NCI-H1694 treated with DMSO at 0.1 percent for 48 hours (cell line): ENCODE results near the gene PPP1R14C.

Source experiments
- DNase-seq: peaks from one replicate; lab custom pipeline; 2025; lab: John Stamatoyannopoulos, UW

The PPP1R14C gene

GRCh38 chr6:150249261-150249660 lies 106.4 kb downstream of the PPP1R14C start:
- no peak for DNase-seq

GRCh38 chr6:150250826-150251225 lies 108.0 kb downstream of the PPP1R14C start:
- DNase-seq, result no peak

GRCh38 chr6:150251566-150252186 lies 108.8 kb downstream of the PPP1R14C start:
- DNase-seq, result no peak

GRCh38 chr6:150252714-150253444 lies 110.0 kb downstream of the PPP1R14C start:
- DNase-seq, result no peak

- DNase-seq, result no peak
These were observed 110.6 kb downstream of the PPP1R14C start for GRCh38 chr6:150253489-150253888.

GRCh38 chr6:150254770-150255169 lies 111.9 kb downstream of the PPP1R14C start:
- DNase-seq, result no peak

- DNase-seq, result no peak
These were observed 113.0 kb downstream of the PPP1R14C start for GRCh38 chr6:150255840-150256239.

- no peak for DNase-seq
These were observed 113.9 kb downstream of the PPP1R14C start for GRCh38 chr6:150256618-150257272.

GRCh38 chr6:150258381-150258780 lies 115.5 kb downstream of the PPP1R14C start:
- DNase-seq, result no peak

GRCh38 chr6:150260931-150261330 lies 118.1 kb downstream of the PPP1R14C start:
- no peak for DNase-seq

GRCh38 chr6:150261997-150262697 lies 119.3 kb downstream of the PPP1R14C start:
- no peak for DNase-seq

- no peak for DNase-seq
These were observed 121.0 kb downstream of the PPP1R14C start for GRCh38 chr6:150263765-150264404.

- DNase-seq, result no peak
These were observed 123.5 kb downstream of the PPP1R14C start for GRCh38 chr6:150266309-150266708.

- DNase-seq, result no peak
These were observed 124.3 kb downstream of the PPP1R14C start for GRCh38 chr6:150266963-150267685.

- no peak for DNase-seq
These were observed 125.1 kb downstream of the PPP1R14C start for GRCh38 chr6:150267686-150268561.

GRCh38 chr6:150269130-150269856 lies 126.4 kb downstream of the PPP1R14C start:
- no peak for DNase-seq

GRCh38 chr6:150269857-150270223 lies 127.0 kb downstream of the PPP1R14C start:
- DNase-seq, result no peak

GRCh38 chr6:150270330-150271052 lies 127.6 kb downstream of the PPP1R14C start:
- DNase-seq, result no peak

GRCh38 chr6:150271172-150271500 lies 128.3 kb downstream of the PPP1R14C start:
- no peak for DNase-seq
